Thyroid gland (tissue), 4 donors: ENCODE measurements around the gene FITM1.

Experiments used
- POLR2A ChIP-seq, 2 donors: fragments of 450-650 bp; IDR thresholded peaks; one replicate each; pipeline ENCODE4 v1.6.1; 2017; ENCODE audit warnings: antibody characterized with exemption in 2 of 2, mild to moderate bottlenecking in 2 of 2, moderate library complexity in 1 of 2
- TF ChIP-seq, protein P1 (sequence below), 6 experiments: fragments of 200-600 bp in 3 of 6; fragments of 450-650 bp in 3 of 6; sonication (generic) in 3 of 6; IDR thresholded peaks; one replicate each; pipeline ENCODE4 v1.5.1; 2016 to 2019; ENCODE audit warnings: antibody characterized with exemption in 6 of 6, mild to moderate bottlenecking in 2 of 6, inconsistent platforms in 1 of 6, moderate library complexity in 1 of 6

DNA sequence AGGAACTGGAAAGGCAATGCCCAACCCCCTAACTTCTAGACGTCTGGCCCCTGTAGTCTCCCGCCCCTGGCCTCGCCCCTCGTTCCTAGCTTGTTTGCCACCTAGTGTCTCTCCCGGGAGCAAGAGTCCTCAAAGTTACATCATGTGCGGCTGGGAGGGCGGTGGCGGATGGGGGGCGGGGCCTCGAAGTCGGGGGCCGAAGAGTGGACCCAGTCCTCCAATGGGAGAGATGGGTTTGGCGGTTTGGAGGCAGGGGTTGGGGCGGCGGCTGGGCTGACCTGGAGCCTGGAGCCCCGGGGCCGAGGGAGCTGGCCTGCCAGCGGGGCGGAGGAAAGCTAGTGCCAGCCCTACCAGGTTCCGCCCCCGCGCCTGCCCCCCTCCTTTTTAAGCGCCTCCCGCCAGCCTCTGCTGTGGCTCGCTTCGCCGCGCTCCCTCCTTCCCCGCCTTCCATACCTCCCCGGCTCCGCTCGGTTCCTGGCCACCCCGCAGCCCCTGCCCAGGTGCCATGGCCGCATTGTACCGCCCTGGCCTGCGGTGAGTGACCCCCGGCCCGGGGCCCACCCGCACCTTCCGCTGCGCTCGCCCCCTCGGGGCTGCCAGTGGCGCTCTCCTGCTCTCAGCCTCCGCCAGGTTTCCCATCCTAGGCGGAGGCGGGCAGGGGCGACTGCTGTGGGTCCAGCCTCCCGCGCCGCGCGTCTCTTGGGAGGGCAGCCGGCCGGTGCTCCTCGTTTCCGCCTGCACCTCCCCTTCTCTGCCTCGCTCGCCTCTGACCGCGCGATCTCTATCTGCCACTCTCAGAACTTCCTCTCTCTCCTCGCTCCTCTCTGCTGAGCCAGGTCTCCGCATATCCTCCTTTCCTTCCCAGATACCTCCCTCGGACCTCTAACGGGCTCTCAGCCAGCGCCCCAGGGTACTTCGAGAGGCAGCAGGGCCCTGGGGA, 36.3 kb upstream of the FITM1 start, which contains the start of gene PCK2:
- TF ChIP-seq, protein P1, sequence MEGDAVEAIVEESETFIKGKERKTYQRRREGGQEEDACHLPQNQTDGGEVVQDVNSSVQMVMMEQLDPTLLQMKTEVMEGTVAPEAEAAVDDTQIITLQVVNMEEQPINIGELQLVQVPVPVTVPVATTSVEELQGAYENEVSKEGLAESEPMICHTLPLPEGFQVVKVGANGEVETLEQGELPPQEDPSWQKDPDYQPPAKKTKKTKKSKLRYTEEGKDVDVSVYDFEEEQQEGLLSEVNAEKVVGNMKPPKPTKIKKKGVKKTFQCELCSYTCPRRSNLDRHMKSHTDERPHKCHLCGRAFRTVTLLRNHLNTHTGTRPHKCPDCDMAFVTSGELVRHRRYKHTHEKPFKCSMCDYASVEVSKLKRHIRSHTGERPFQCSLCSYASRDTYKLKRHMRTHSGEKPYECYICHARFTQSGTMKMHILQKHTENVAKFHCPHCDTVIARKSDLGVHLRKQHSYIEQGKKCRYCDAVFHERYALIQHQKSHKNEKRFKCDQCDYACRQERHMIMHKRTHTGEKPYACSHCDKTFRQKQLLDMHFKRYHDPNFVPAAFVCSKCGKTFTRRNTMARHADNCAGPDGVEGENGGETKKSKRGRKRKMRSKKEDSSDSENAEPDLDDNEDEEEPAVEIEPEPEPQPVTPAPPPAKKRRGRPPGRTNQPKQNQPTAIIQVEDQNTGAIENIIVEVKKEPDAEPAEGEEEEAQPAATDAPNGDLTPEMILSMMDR (IDR thresholded peaks at IDR 0.05), result peak in 3 of 6 experiments; percentile 7 to 23 (median 14)
- TF ChIP-seq POLR2A (IDR thresholded peaks at IDR 0.05), result peak; percentile 77 to 90
